Natural killer cell treated with Interleukin-12 subunit alpha and Interleukin-12 subunit beta and Interleukin-15 and Interleukin-18, amount 100 ng/mL, for 72 hours (primary cell): ENCODE results near the gene PTPRT. TPM values are rescaled to one million over a fixed set of nuclear protein-coding genes. Genes with fewer than 3 reads are reported as not detected.

Experiments used
- ATAC-seq, 2 donors: fragments of 150-1000 bp; cut with Tn5 transposase in 1 of 2; sonication (Bioruptor Pico), chemical (Tn5 transposase) in 1 of 2; 2 replicates each; pipeline ENCODE4 v1.10.0; 2021
- DNase-seq: peaks from one replicate; pipeline ENCODE4 v3.0.0; 2022; ENCODE audit warnings: low spot score
- H3K27ac Mint-ChIP-seq, 2 donors: 1 replicate in 1 of 2; 2 replicates in 1 of 2; pipeline ENCODE4 v1.8.0; 2022; ENCODE audit warnings: mixed read lengths in 2 of 2, mild to moderate bottlenecking in 1 of 2, moderate library complexity in 1 of 2
- H3K27me3 Mint-ChIP-seq, 2 donors: 1 replicate in 1 of 2; 2 replicates in 1 of 2; pipeline ENCODE4 v1.8.0; 2022; ENCODE audit warnings: mixed read lengths in 2 of 2
- H3K36me3 Mint-ChIP-seq: one replicate; pipeline ENCODE4 v1.8.0; 2022; ENCODE audit warnings: mixed read lengths
- H3K4me1 Mint-ChIP-seq, 2 donors: 1 replicate in 1 of 2; 2 replicates in 1 of 2; pipeline ENCODE4 v1.8.0; 2022; ENCODE audit warnings: low read depth in 2 of 2, mixed read lengths in 2 of 2, mild to moderate bottlenecking in 1 of 2
- H3K4me3 Mint-ChIP-seq: one replicate; pipeline ENCODE4 v1.8.0; 2022; ENCODE audit warnings: mixed read lengths
- H3K9me3 Mint-ChIP-seq: 2 replicates; pipeline ENCODE4 v1.8.0; 2022; ENCODE audit warnings: mixed read lengths
- total RNA-seq, 2 donors: library from RNA; stranded (reverse); gene quantifications; one replicate each; pipeline ENCODE4 v1.2.3, GENCODE V29; 2022

PTPRT gene
- total RNA-seq, 2 donors from 2014 or later = not detected

GRCh38 chr20:42093542-42094440 is 1095.9 kb downstream of the PTPRT start:
- Mint-ChIP-seq H3K27me3 (peaks cover 0 to 2% of the 10 kb centered on the region in 2 donors), H3K4me1 (no peaks in the 10 kb centered on the region), H3K36me3 (no peaks in the 10 kb centered on the region), H3K27ac (no peak overlapping the region), H3K4me3 (no peak overlapping the region), H3K9me3 (no peaks in the 10 kb centered on the region)
- DNase-seq = no peak
- no peak for ATAC-seq

GRCh38 chr20:42093041-42093440 is 1096.7 kb downstream of the PTPRT start:
- ATAC-seq (no peak), DNase-seq (no peak)
- Mint-ChIP-seq H3K4me1 (no peaks in the 10 kb centered on the region), H3K27ac (no peak overlapping the region), H3K4me3 (no peak overlapping the region), H3K9me3 (no peaks in the 10 kb centered on the region), H3K36me3 (no peaks in the 10 kb centered on the region), H3K27me3 (peaks cover 0 to 2% of the 10 kb centered on the region in 2 donors)

- ATAC-seq (no peak), DNase-seq (no peak)
- no peak overlapping the region for H3K4me3 Mint-ChIP-seq
- H3K9me3 Mint-ChIP-seq = no peaks in the 10 kb centered on the region
- H3K27me3 Mint-ChIP-seq = no peaks in the 10 kb centered on the region
- H3K36me3 Mint-ChIP-seq = no peaks in the 10 kb centered on the region
- H3K4me1 Mint-ChIP-seq = no peaks in the 10 kb centered on the region
- no peak overlapping the region for H3K27ac Mint-ChIP-seq
Measured at GRCh38 chr20:42085366-42085765, 1104.3 kb downstream of the PTPRT start.

- Mint-ChIP-seq H3K27ac (no peak overlapping the region), H3K9me3 (no peaks in the 10 kb centered on the region), H3K4me3 (no peak overlapping the region), H3K4me1 (no peaks in the 10 kb centered on the region), H3K36me3 (no peaks in the 10 kb centered on the region), H3K27me3 (no peaks in the 10 kb centered on the region)
- DNase-seq = no peak
- no peak for ATAC-seq
Measured at GRCh38 chr20:42083280-42083679, 1106.4 kb downstream of the PTPRT start.

- Mint-ChIP-seq H3K27ac (no peak overlapping the region), H3K4me3 (no peak overlapping the region), H3K27me3 (no peaks in the 10 kb centered on the region), H3K36me3 (no peaks in the 10 kb centered on the region), H3K4me1 (no peaks in the 10 kb centered on the region), H3K9me3 (no peaks in the 10 kb centered on the region)
- DNase-seq = no peak
- ATAC-seq = no peak
Measured at GRCh38 chr20:42082611-42083010, 1107.1 kb downstream of the PTPRT start.

GRCh38 chr20:42080956-42081355 is 1108.8 kb downstream of the PTPRT start:
- no peak for ATAC-seq
- no peak for DNase-seq
- H3K36me3 Mint-ChIP-seq = no peaks in the 10 kb centered on the region

GRCh38 chr20:42074944-42075343 is 1114.8 kb downstream of the PTPRT start:
- DNase-seq (no peak), ATAC-seq (no peak)
- Mint-ChIP-seq H3K4me3 (no peak overlapping the region), H3K27me3 (peaks cover 0 to 2% of the 10 kb centered on the region in 2 donors), H3K9me3 (peaks cover 2% of the 10 kb centered on the region), H3K36me3 (no peaks in the 10 kb centered on the region), H3K27ac (no peak overlapping the region), H3K4me1 (no peaks in the 10 kb centered on the region)

More at GRCh38 chr20:42080956-42081355, 1108.8 kb downstream of the PTPRT start:
- no peaks in the 10 kb centered on the region for H3K9me3 Mint-ChIP-seq
- no peak overlapping the region for H3K4me3 Mint-ChIP-seq
- H3K27me3 Mint-ChIP-seq = no peaks in the 10 kb centered on the region
- no peak overlapping the region for H3K27ac Mint-ChIP-seq
- no peaks in the 10 kb centered on the region for H3K4me1 Mint-ChIP-seq

- Mint-ChIP-seq H3K27ac (no peak overlapping the region), H3K27me3 (peaks cover 4 to 6% of the 10 kb centered on the region in 2 donors), H3K4me3 (no peak overlapping the region), H3K4me1 (no peaks in the 10 kb centered on the region), H3K9me3 (peaks cover 5% of the 10 kb centered on the region), H3K36me3 (no peaks in the 10 kb centered on the region)
- no peak for ATAC-seq
- no peak for DNase-seq
Measured at GRCh38 chr20:42067596-42067995, 1122.1 kb downstream of the PTPRT start.

- no peak overlapping the region for H3K4me3 Mint-ChIP-seq
- no peaks in the 10 kb centered on the region for H3K4me1 Mint-ChIP-seq
- H3K27ac Mint-ChIP-seq = no peak overlapping the region
Measured at GRCh38 chr20:42067174-42067573, 1122.5 kb downstream of the PTPRT start.

GRCh38 chr20:42063141-42063540 is 1126.6 kb downstream of the PTPRT start:
- ATAC-seq = no peak
- no peaks in the 10 kb centered on the region for H3K9me3 Mint-ChIP-seq
- no peak overlapping the region for H3K4me3 Mint-ChIP-seq
- no peak overlapping the region for H3K27ac Mint-ChIP-seq
- H3K4me1 Mint-ChIP-seq = no peaks in the 10 kb centered on the region
- DNase-seq = no peak
- no peaks in the 10 kb centered on the region for H3K36me3 Mint-ChIP-seq
- H3K27me3 Mint-ChIP-seq = peaks cover 0 to 6% of the 10 kb centered on the region in 2 donors

More at GRCh38 chr20:42067174-42067573, 1122.5 kb downstream of the PTPRT start:
- DNase-seq = no peak
- Mint-ChIP-seq H3K36me3 (no peaks in the 10 kb centered on the region), H3K27me3 (peaks cover 4 to 6% of the 10 kb centered on the region in 2 donors), H3K9me3 (peaks cover 5% of the 10 kb centered on the region)
- no peak for ATAC-seq

- no peak for ATAC-seq
- Mint-ChIP-seq H3K36me3 (no peaks in the 10 kb centered on the region), H3K4me1 (no peaks in the 10 kb centered on the region), H3K27ac (no peak overlapping the region), H3K27me3 (no peaks in the 10 kb centered on the region), H3K9me3 (peaks cover 5% of the 10 kb centered on the region), H3K4me3 (no peak overlapping the region)
- DNase-seq = no peak
Measured at GRCh38 chr20:42053350-42053749, 1136.4 kb downstream of the PTPRT start.

GRCh38 chr20:42051921-42052320 is 1137.8 kb downstream of the PTPRT start:
- Mint-ChIP-seq H3K36me3 (no peaks in the 10 kb centered on the region), H3K4me1 (no peaks in the 10 kb centered on the region), H3K9me3 (peaks cover 2% of the 10 kb centered on the region), H3K27me3 (no peaks in the 10 kb centered on the region), H3K27ac (no peak overlapping the region), H3K4me3 (no peak overlapping the region)
- DNase-seq = no peak
- ATAC-seq = no peak

- Mint-ChIP-seq H3K27ac (no peak overlapping the region), H3K4me3 (no peak overlapping the region), H3K36me3 (no peaks in the 10 kb centered on the region), H3K9me3 (no peaks in the 10 kb centered on the region), H3K27me3 (no peaks in the 10 kb centered on the region), H3K4me1 (no peaks in the 10 kb centered on the region)
- no peak for DNase-seq
- no peak for ATAC-seq
Measured at GRCh38 chr20:42046371-42047085, 1143.2 kb downstream of the PTPRT start.

GRCh38 chr20:42043921-42044320 is 1145.8 kb downstream of the PTPRT start:
- no peak for DNase-seq
- Mint-ChIP-seq H3K9me3 (no peaks in the 10 kb centered on the region), H3K27me3 (no peaks in the 10 kb centered on the region), H3K4me1 (no peaks in the 10 kb centered on the region), H3K36me3 (no peaks in the 10 kb centered on the region), H3K4me3 (no peak overlapping the region), H3K27ac (no peak overlapping the region)
- ATAC-seq = no peak
